ENCODE measurements around the gene MEGF8. TPM values are rescaled to one million over a fixed set of nuclear protein-coding genes. Genes with fewer than 3 reads are reported as not detected.

The MEGF8 gene, protein sequence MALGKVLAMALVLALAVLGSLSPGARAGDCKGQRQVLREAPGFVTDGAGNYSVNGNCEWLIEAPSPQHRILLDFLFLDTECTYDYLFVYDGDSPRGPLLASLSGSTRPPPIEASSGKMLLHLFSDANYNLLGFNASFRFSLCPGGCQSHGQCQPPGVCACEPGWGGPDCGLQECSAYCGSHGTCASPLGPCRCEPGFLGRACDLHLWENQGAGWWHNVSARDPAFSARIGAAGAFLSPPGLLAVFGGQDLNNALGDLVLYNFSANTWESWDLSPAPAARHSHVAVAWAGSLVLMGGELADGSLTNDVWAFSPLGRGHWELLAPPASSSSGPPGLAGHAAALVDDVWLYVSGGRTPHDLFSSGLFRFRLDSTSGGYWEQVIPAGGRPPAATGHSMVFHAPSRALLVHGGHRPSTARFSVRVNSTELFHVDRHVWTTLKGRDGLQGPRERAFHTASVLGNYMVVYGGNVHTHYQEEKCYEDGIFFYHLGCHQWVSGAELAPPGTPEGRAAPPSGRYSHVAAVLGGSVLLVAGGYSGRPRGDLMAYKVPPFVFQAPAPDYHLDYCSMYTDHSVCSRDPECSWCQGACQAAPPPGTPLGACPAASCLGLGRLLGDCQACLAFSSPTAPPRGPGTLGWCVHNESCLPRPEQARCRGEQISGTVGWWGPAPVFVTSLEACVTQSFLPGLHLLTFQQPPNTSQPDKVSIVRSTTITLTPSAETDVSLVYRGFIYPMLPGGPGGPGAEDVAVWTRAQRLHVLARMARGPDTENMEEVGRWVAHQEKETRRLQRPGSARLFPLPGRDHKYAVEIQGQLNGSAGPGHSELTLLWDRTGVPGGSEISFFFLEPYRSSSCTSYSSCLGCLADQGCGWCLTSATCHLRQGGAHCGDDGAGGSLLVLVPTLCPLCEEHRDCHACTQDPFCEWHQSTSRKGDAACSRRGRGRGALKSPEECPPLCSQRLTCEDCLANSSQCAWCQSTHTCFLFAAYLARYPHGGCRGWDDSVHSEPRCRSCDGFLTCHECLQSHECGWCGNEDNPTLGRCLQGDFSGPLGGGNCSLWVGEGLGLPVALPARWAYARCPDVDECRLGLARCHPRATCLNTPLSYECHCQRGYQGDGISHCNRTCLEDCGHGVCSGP (N-terminal part only)
- 10 to 100 TPM; 10.7 to 21.5 (median 16.1) TPM for total RNA-seq

GRCh38 chr19:42325308-42325895 lies at the start of gene MEGF8:
TSS of gene MEGF8 (plus strand) at chr19:42325635. CDS start at chr19:42326244, 609 bp downstream.
- H3K4me3 ChIP-seq: peak within 1 kb of the TSS; percentile 92
- no peaks in the 10 kb centered on the region for H3K9me3 ChIP-seq
- WGBS: 0% methylated on average over 11 of the region's 45 CpGs
- DNase-seq (ENCODE audit: low spot score in 2 of 2): peak; percentile 97 to 99
- H3K27ac ChIP-seq: peak within 1 kb of the TSS; percentile 60
- no peaks in the 10 kb centered on the region for H3K36me3 ChIP-seq
- TF ChIP-seq POLR2AphosphoS5 (IDR thresholded peaks at IDR 0.05): peak in 1 of 3 donors; percentile 30
- TF ChIP-seq, protein P1, sequence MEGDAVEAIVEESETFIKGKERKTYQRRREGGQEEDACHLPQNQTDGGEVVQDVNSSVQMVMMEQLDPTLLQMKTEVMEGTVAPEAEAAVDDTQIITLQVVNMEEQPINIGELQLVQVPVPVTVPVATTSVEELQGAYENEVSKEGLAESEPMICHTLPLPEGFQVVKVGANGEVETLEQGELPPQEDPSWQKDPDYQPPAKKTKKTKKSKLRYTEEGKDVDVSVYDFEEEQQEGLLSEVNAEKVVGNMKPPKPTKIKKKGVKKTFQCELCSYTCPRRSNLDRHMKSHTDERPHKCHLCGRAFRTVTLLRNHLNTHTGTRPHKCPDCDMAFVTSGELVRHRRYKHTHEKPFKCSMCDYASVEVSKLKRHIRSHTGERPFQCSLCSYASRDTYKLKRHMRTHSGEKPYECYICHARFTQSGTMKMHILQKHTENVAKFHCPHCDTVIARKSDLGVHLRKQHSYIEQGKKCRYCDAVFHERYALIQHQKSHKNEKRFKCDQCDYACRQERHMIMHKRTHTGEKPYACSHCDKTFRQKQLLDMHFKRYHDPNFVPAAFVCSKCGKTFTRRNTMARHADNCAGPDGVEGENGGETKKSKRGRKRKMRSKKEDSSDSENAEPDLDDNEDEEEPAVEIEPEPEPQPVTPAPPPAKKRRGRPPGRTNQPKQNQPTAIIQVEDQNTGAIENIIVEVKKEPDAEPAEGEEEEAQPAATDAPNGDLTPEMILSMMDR (IDR thresholded peaks at IDR 0.05): peak; percentile 70 to 89
- no peak for TF ChIP-seq POLR2A (IDR thresholded peaks at IDR 0.05)
- peaks cover 28% of the 10 kb centered on the region for H3K27me3 ChIP-seq
- H3K4me1 ChIP-seq: peaks cover 36% of the 10 kb centered on the region

GRCh38 chr19:42276284-42276683 lies 49.2 kb upstream of the MEGF8 start:
- Histone ChIP-seq H3K9me3 (no peaks in the 10 kb centered on the region), H3K4me3 (no peak overlapping the region), H3K27ac (no peak overlapping the region), H3K4me1 (peaks cover 77% of the 10 kb centered on the region), H3K36me3 (peaks cover 29% of the 10 kb centered on the region), H3K27me3 (no peaks in the 10 kb centered on the region)
- no peak for TF ChIP-seq EP300 (IDR thresholded peaks at IDR 0.05)
- WGBS: 49% methylated on average over 3 of the region's 3 CpGs
- DNase-seq (ENCODE audit: low spot score in 2 of 2): no peak

DNA sequence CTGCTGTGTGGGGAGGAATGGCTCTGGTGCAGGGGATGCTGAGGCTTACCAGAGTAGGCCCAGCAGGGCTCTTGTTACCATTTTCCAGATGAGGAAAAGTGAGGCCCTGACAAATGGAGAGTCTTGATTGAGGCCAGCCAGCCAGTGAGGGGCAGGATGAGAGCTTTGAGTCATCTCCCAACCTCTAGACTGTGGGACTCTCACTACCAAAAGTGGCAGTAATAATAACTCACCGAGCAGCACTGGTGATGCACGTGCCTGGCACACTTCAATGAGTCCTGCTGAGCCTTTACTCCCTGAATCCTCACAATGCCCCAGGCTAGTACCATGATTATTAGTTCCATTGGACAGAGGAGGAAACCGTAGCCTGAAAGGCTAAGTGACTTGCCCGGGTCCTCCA lies 48.6 kb upstream of the MEGF8 start:
- H3K36me3 ChIP-seq: peaks cover 28% of the 10 kb centered on the region
- H3K27ac ChIP-seq: peak overlapping the region; percentile 97
- H3K4me1 ChIP-seq: peaks cover 77% of the 10 kb centered on the region
- no peak for DNase-seq (ENCODE audit: low spot score in 2 of 2)
- no peaks in the 10 kb centered on the region for H3K9me3 ChIP-seq
- TF ChIP-seq, protein P1 (IDR thresholded peaks at IDR 0.05): no peak
- 44% methylated on average over 2 of the region's 4 CpGs for WGBS
- no peaks in the 10 kb centered on the region for H3K27me3 ChIP-seq
- no peak overlapping the region for H3K4me3 ChIP-seq

DNA sequence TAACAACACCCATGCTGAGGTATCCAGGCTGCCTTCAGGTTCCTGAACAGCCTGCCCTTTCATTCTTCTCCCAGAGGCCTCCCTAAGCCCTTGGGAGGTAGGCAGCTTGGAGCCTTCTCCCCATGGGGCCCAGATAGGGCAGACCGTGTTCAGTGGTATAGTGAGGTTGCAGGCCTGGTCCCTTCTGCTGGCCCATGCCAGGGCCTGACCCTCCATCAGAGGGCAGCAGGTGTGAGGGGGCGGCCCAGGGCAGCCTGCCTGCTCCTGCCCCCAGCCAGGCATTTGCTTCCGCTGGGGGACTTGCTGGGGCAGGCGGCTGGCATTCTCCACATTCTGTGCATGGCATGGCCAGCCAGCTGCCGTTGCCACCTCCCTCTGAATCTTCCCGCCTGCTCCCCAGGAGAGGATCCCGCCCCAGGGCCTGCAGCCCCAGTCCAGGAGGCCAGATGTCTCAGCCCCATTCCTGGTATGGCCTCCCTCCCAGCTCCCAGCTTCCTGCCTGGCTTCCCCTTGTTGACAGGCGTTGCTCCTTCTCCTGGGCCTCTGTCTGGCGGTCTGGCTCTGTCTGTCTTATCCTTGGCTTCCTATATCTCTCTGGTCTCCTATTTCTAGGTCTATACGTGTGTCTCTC lies 47.5 kb upstream of the MEGF8 start:
- peak in 1 of 3 donors; percentile 32 for TF ChIP-seq POLR2AphosphoS5 (IDR thresholded peaks at IDR 0.05)
- TF ChIP-seq, protein P1 (IDR thresholded peaks at IDR 0.05): no peak
- Histone ChIP-seq H3K9me3 (no peaks in the 10 kb centered on the region), H3K4me3 (peak overlapping the region; percentile 0), H3K27ac (peak overlapping the region; percentile 97), H3K4me1 (peaks cover 86% of the 10 kb centered on the region), H3K36me3 (peaks cover 17% of the 10 kb centered on the region), H3K27me3 (no peaks in the 10 kb centered on the region)
- 6% methylated on average over 7 of the region's 10 CpGs for WGBS
- peak; percentile 75 to 76 for DNase-seq (ENCODE audit: low spot score in 2 of 2)

GRCh38 chr19:42278452-42279154 lies 46.8 kb upstream of the MEGF8 start:
- TF ChIP-seq, protein P1 (IDR thresholded peaks at IDR 0.05): no peak
- TF ChIP-seq POLR2AphosphoS5 (IDR thresholded peaks at IDR 0.05) (no peak), EP300 (IDR thresholded peaks at IDR 0.05) (no peak), POLR2A (IDR thresholded peaks at IDR 0.05) (no peak)
- no peaks in the 10 kb centered on the region for H3K9me3 ChIP-seq
- DNase-seq (ENCODE audit: low spot score in 2 of 2): no peak
- H3K4me1 ChIP-seq: peaks cover 92% of the 10 kb centered on the region
- H3K27ac ChIP-seq: peak overlapping the region; percentile 97
- H3K4me3 ChIP-seq: peak overlapping the region; percentile 0
- 59% methylated on average over 5 of the region's 5 CpGs for WGBS
- H3K27me3 ChIP-seq: no peaks in the 10 kb centered on the region
- peaks cover 10% of the 10 kb centered on the region for H3K36me3 ChIP-seq

All from suprapubic skin (tissue), 4 donors.